Urinary bladder (tissue), 2 donors: ENCODE data around the gene RASA4. TPM values are rescaled to one million over a fixed set of nuclear protein-coding genes. Genes with fewer than 3 reads are reported as not detected.

Experiments
- polyA plus RNA-seq: library from polyadenylated mRNA; stranded (reverse); fragments of 200-250 nt; gene quantifications from one replicate; pipeline ENCODE4 v1.2.3, GENCODE V29; 2013
- small RNA-seq: library from RNA; depleted of rRNA; stranded (forward); fragments of <200 nt; gene quantifications from one replicate; pipeline ENCODE3, GENCODE V24; 2014
- total RNA-seq: library from RNA; depleted of rRNA; stranded (reverse); fragments of >200 nt; gene quantifications from one replicate; pipeline ENCODE4 v1.2.3, GENCODE V29; 2014
- donor health status: healthy.

Gene RASA4
- total and polyA plus RNA-seq, 2 donors: 30.9 to 74.3 TPM

Small RNA genes within 50 kb of the gene (small RNA-seq; reads per million reads assigned to genes)
- gene UPK3BL1: not detected

Other genes with a start within 250 kb of the RASA4 start
- gene PRKRIP1, start 220.4 kb downstream of the RASA4 start, total RNA-seq: 15.2 TPM
- gene PRKRIP1, start 220.4 kb downstream of the RASA4 start, polyA plus RNA-seq: 23.8 TPM
- gene ORAI2, start 183.2 kb downstream of the RASA4 start, total RNA-seq: 11.5 TPM
- gene ORAI2, start 183.2 kb downstream of the RASA4 start, polyA plus RNA-seq: 13.1 TPM
- 9.7 TPM for gene ALKBH4, start 151.9 kb downstream of the RASA4 start, total RNA-seq
- 11.8 TPM for gene ALKBH4, start 151.9 kb downstream of the RASA4 start, polyA plus RNA-seq
- gene LRWD1, start 151.8 kb downstream of the RASA4 start, total RNA-seq: 8.6 TPM
- gene LRWD1, start 151.8 kb downstream of the RASA4 start, polyA plus RNA-seq: 17.5 TPM
- 12.5 TPM for gene POLR2J, start 137.8 kb downstream of the RASA4 start, total RNA-seq
- 71.3 TPM for gene POLR2J, start 137.8 kb downstream of the RASA4 start, polyA plus RNA-seq
- 6.1 TPM for gene RASA4B, start 99.0 kb downstream of the RASA4 start, total RNA-seq
- gene RASA4B, start 99.0 kb downstream of the RASA4 start, polyA plus RNA-seq: 19.9 TPM
- gene UPK3BL2, start 73.1 kb downstream of the RASA4 start, total RNA-seq: 15.4 TPM
- gene UPK3BL2, start 73.1 kb downstream of the RASA4 start, polyA plus RNA-seq: 15.5 TPM
- gene SPDYE2, start 65.5 kb downstream of the RASA4 start, total RNA-seq: 0.16 TPM
- gene SPDYE2, start 65.5 kb downstream of the RASA4 start, polyA plus RNA-seq: 0.14 TPM
- 46.1 TPM for gene POLR2J3, start 44.2 kb downstream of the RASA4 start, total RNA-seq
- gene POLR2J3, start 44.2 kb downstream of the RASA4 start, polyA plus RNA-seq: 53.4 TPM
- gene UPK3BL1, start 26.0 kb upstream of the RASA4 start, total RNA-seq: 135 TPM
- gene UPK3BL1, start 26.0 kb upstream of the RASA4 start, polyA plus RNA-seq: 49.0 TPM
- gene SPDYE2B, start 33.6 kb upstream of the RASA4 start, total RNA-seq: not detected
- not detected for gene SPDYE2B, start 33.6 kb upstream of the RASA4 start, polyA plus RNA-seq
- 7.8 TPM for gene POLR2J2, start 54.9 kb upstream of the RASA4 start, total RNA-seq
- gene POLR2J2, start 54.9 kb upstream of the RASA4 start, polyA plus RNA-seq: 0.48 TPM
- gene FAM185A, start 132.2 kb upstream of the RASA4 start, total RNA-seq: 17.8 TPM
- 7.5 TPM for gene FAM185A, start 132.2 kb upstream of the RASA4 start, polyA plus RNA-seq